GM18951 (cell line): ENCODE data around the gene ROBO1.
"Not testable (repeated sequence)": the region's sequence is repeated elsewhere in the genome, so short reads cannot be mapped to it uniquely, and the experiment has no call there.

Source experiments
- POLR2A ChIP-seq: IDR thresholded peaks from 4 replicates; pipeline ENCODE4 v1.6.1; 2011; ENCODE audit warnings: mild to moderate bottlenecking; ENCODE audit not compliant: insufficient read length, insufficient read depth; ENCODE audit errors: extremely low read depth
- in situ Hi-C: fragments of 300-500 bp; cut with MboI; formaldehyde crosslinking; loops from one replicate; pipeline ENCODE4 v1.12.0; 2022; ENCODE audit warnings: low sequenced_read_pairs, mixed read lengths, inconsistent platforms; ENCODE audit not compliant: unreplicated experiment

Gene ROBO1

DNA sequence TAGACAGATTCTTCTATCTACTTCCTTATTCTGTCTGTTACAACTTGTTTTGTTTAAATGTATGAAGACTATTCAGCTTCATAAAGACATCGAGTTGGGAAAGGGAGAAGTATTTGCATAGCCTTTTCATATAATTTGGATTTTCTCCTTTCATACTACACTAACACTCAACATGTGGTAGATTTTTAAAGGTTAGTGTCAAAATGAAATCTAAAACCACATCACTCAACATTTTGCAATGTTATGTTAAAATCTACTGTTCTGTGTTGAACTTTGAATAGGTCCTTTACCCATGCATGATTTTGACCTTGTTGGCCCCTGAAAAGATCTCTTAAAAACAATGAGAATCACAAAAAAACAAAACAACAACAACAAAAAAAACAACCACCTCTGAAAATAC, 860.9 kb downstream of the ROBO1 start:
- TF ChIP-seq POLR2A, result no peak
- in situ Hi-C loops, result no loop called here

DNA sequence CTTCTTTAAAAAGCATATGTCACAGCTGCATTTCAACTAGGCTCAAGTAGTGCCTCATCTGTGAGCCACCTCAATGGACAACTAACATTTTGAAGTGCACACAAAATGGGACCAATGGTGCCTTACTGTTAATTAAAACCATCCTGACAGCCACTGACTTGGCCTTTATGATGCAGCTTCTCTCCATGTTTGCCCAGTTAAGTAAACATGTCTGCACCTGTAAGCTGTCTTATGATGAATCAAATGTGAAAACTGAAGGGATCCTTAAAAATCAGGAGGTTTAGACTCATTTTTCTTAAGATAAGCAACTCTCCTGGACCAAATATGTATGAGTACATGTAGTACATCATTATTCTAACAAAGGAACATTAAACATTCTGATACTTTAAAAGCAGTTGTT, 861.6 kb downstream of the ROBO1 start:
- TF ChIP-seq POLR2A, result no peak
- in situ Hi-C loops, result no loop called here

DNA sequence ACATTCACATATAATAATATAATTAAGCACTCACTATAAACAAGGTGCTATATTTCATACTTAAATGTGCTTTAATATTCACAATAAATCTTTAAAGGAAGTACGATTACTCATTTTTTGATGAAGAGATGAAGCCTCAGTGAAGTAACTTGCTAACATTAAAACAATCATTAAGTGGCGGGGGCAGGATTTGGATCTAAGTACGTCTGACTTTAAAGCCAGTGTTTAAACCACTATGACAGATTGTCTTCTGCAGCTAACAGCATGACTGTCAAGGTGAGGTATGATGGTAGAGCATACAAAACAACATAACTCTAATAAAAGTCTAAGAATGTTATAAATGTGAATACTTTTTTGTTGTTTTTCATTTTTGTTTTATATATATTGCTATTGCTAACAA, 862.1 kb downstream of the ROBO1 start:
- TF ChIP-seq POLR2A, result no peak
- in situ Hi-C loops, result no loop called here

DNA sequence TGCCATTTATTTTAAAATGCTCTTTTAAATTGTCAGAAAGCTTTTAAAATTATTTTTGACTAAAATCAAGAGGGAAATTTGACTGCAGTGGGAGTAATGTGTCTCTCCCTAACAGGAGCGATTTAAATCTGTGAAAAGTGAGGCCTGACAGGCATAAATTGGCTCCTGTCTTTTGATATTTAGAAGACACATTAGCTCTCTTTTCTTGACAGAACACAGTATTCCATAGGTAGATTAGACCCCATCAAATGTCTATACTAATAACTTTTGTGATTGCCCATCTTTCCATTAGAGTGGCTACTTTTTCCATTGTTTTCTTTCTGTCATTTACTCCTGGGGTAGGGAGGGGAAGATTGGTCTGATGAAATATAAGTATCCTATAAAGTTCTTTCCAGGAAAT, 866.3 kb downstream of the ROBO1 start:
- no peak for TF ChIP-seq POLR2A

DNA sequence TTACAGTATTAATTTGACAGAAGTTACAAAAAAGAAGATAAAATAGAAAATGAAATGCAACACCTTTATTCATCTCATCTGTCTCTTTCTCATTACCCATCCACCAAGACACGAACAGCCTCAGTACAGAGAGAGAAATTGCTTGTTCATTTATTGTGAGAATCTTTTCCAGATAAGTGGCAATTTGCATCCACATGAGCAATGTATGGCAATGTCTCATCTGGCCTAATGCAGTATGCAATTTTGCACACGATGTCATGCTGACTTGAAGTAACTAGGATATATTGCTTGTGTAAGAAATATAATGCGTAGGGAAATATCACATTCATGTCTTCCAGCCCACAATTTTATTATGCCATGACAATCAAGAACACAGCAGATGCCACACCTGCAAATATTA, 866.9 kb downstream of the ROBO1 start:
- in situ Hi-C loops, result no loop called here
- TF ChIP-seq POLR2A, result no peak

More for the DNA sequence above, 866.3 kb downstream of the ROBO1 start:
- in situ Hi-C loops, result no loop called here

DNA sequence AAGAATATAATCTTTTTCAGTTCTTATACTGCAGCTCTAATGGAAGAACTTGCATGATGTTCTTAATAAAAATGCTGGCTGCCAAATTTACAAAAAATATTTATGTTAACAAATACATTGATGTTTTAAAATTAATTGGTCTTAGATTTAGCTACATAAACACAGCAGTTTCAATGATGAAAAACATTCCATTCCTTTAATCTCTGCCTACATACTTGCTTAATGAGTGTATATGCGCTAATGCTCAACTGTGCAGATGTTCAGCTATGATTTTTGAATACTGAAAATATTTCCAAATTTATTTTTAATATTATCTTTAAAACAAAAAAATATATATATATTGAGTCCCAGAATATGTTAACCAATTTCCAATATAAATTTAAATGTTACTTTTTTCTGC, 867.4 kb downstream of the ROBO1 start:
- in situ Hi-C loops, result no loop called here

DNA sequence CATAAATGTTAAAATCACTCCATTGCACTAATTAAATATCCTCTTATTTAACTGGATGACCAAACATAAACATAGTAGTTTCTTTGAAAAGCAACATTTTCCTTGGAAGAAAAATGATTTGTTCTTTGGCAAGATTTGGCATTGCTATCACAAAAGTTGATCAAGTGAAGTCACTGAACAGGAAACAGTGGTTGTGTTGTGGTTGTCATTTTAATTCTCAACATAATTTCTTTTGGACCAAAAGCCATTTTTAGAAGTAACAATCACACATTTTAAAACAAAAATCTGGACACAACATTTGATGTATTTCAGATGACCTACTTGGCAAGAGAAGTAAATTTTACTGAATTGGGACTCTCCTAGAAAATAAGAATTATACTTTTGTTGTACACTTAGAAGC, 872.3 kb downstream of the ROBO1 start:
- no peak for TF ChIP-seq POLR2A
- in situ Hi-C loops, result no loop called here

More for the DNA sequence above, 867.4 kb downstream of the ROBO1 start:
- no peak for TF ChIP-seq POLR2A

DNA sequence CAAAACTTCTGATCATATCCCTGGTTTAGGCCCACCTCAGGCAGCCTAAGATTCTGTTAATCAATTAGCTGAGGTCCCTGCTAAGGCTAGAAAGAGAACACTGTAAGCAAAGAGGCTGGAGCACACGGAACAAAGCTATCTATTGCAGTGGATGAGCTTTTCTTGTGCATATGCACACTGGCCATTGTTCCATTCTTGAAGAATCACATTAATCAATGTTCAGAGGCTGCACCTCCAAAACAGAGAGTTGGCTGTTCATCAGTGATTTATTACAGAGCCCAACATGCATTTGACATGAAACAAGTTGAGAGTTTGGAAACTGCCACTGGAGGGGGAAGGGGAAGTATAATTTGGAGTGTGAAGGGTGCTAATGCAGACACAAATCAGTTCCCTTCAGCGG, 873.0 kb downstream of the ROBO1 start:
- no peak for TF ChIP-seq POLR2A
- in situ Hi-C loops, result no loop called here

DNA sequence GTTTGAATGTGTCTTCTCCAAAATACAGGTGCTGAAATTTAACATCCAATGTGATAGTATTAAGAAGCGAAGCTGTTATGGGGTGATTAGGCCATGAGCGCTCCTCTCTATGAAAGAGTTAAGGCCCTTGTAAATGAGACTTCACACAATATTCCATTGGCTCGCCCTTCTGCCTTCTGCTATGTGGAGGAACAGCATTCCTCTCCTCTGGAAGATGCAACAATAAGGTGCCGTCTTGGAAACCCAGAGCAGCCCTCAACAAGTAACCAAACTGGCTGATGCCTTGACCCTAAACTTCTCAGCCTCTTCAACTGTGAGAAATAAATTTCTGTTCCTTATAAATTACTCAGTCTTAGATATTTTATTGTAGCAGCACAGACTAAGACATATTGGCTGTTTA, 874.6 kb downstream of the ROBO1 start:
- no peak for TF ChIP-seq POLR2A
- in situ Hi-C loops, result no loop called here

DNA sequence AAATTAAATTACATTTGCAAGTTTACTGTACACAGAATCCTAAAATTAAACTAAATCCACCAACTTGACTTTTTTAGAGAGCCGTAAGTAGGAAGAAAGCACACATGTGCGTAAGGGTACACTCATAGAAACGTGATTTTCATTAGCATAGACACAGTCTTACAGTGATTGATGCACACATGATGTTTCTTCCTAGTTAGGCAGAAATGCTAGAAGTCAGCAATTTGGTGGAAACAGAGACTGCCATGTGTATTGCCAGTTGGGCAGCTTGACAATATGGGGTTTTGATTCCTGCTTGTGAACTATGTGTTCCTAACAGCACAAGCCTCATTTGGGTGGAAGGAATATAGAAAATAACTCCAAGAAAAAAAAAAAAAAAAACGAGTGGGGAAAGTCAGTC, 878.5 kb downstream of the ROBO1 start:
- in situ Hi-C loops, result no loop called here

DNA sequence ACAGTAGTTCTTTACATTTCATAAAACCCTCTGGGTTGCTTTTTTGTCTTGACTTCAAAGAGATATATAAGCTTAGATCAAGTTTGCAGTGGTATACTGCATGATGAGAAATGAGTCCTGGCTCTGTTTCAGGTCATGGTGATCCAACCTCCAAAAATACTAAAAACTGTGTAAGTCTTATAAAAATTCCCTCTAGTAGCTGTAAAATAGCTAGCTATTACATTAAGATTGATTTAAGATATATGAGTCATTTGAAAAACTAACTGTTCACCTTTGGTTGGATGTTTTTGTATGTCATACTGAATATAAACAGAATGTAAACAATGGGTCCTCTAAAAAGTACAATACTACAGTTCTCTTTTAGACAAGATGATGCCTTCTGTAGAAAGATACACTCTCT, 879.2 kb downstream of the ROBO1 start:
- TF ChIP-seq POLR2A, result no peak
- in situ Hi-C loops, result no loop called here

More for the DNA sequence above, 878.5 kb downstream of the ROBO1 start:
- no peak for TF ChIP-seq POLR2A

DNA sequence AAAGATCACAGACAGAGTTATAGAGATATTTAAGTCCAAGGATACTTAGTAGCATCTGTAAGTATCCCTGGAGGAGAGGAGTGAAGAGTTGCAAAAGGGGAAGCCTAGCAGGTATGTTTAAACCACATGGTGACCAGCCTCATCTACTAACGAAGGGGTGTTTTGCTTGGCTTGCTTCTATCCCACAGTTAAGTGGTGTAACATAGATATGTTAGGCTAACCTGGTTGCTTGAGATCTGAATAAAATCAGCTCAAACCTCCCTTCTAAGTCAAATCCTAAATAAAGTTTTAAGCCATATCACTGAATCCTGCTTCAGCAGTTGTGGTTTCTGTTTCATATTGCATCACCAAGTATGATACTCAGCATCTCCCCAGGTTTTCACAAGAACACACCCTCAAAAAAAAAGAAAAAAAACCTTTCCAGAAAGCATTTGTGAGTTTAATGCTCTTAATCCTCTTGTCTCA, 880.2 kb downstream of the ROBO1 start:
- in situ Hi-C loops, result no loop called here
- no peak for TF ChIP-seq POLR2A

DNA sequence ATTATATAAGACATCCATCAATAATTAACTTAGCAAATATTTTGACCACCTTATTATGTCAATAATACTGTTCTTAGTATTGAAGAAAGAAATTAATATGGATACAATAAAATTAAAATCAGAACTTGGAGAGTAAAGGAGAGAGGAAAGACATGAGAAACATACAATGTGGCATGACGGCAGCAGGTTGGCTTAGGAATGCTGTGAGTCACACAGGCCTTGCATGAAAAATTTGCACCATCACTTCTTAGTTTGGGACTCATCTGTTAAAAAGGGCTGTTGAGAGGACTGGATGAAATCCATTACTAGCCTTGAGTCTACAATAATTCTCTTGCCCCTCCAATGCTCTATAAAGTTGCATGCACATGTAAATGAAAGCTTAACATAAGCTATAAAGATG, 880.8 kb downstream of the ROBO1 start:
- in situ Hi-C loops, result no loop called here
- TF ChIP-seq POLR2A, result no peak

DNA sequence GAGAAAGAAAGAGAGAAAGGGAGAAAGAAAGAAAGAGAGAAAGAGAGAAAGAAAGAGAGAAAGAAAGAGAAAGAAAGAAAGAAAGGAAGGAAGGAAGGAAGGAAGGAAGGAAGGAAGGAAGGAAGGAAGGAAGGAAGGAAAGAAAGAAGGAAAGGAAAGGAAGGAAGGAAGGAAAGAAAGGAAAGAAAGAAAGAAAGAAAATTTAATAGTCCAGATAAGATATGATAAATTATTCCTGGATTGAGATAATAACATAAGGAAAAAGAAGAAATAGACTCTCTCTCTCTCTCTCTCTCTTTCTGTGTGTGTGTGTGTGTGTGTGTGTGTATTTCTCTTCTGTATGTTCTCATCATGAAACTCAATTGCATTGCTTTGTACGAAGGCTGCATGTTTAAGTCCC, 883.2 kb downstream of the ROBO1 start:
- in situ Hi-C loops, result not testable (repeated sequence)

DNA sequence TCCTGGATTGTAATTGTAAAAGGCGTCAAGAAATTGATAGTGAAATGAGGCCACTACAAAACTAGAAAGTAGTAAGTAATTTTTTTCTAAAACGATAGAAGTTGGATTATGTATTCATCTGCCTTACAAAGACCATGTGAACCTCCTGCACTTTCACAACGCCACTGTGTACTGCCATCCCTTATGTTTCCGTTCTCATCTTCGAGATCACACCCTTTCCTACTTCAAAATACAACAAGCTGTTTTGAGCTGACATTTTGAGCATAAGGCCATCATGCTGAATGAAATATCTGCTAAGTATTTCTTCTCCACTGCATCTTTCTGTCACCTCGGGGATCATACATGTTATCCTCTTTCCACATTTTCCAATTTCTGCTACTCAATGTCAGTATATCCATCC, 885.5 kb downstream of the ROBO1 start:
- no peak for TF ChIP-seq POLR2A
- in situ Hi-C loops, result no loop called here
